Limb (tissue), 2 donors: ENCODE measurements around the gene KIAA1210.
A peak's percentile ranks its signal among the peaks of the same experiment; 100 is the strongest.

Experiments
- DNase-seq, 2 donors: peaks; one replicate each; pipeline ENCODE4 v3.0.0-alpha.2; 2016; ENCODE audit errors: extremely low spot score in 2 of 2

The KIAA1210 gene

DNA sequence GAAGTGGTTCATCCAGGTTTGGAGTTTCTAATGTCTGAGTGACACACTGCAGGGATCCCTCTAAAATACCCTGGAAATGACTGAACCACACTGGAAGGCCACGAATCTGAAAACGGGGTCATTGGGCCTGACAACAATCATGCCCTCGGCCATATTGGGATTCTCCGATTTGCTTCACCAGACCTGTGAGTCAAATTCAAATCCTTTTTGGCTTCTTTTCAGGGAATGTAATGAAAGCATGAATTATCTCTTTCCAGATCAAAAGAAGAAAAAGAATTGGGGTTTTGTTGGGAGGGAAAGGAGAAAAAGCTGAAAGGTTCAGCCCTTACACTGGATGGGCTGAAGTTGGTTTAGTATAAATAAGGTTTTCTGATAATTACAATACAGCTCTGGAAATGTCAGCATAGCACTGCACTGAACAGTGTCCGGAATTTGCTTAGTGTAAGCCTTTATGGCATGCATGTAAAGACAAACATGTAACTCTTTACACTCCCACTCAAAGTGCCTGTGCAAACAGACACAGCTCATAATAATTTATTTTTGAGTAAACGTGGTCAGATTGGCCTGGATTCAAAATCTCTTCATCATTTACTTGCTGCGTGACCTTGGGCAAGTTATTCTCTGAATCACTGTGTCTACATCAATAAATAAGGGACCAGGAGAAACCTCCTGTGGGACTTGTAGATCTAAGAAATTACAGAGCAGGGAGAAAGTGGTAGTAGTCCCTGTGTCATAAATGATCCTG, 33.4 kb downstream of the KIAA1210 start:
- DNase-seq, result no peak

DNA sequence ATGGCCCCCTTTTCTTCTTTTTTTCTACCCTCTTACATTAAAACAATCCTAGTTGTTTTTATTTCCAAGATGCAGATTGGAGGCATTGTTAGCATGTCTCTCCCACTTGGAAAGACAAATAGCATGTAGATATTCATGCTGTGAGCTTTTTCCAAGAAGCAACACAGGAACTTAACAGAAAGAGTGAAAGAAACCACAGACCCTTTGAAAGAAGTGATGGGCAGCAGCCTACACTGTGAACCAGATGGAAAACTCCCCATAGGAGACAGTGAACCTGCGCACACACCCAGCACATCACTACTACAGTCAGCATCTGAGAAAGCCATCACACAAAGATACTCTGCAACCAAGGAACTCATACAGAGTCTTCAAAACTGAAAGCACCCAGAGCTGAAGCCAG, 37.0 kb downstream of the KIAA1210 start:
- DNase-seq, result no peak

GRCh38 chrX:119089619-119090018, 38.0 kb downstream of the KIAA1210 start:
- no peak for DNase-seq

GRCh38 chrX:119087121-119087520, 40.5 kb downstream of the KIAA1210 start:
- no peak for DNase-seq

DNA sequence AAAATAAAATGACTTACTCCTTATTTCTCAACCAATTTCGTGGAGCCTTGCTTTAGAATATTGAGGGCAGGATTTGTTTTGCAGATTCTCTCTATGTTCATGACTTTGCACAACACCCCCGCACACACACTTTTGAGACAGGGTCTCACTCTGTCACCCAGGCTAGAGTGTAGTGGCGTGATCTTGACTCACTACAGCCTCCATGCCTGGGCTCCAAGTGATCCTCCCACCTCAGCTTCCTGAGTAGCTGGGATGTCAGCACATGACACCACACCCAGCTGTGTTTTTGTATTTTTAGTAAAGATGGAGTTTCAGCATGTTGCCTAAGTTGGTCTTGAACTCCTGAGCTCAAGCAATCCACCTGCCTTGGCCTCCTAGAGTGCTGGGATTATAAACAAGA, 42.8 kb downstream of the KIAA1210 start:
- DNase-seq, result no peak

DNA sequence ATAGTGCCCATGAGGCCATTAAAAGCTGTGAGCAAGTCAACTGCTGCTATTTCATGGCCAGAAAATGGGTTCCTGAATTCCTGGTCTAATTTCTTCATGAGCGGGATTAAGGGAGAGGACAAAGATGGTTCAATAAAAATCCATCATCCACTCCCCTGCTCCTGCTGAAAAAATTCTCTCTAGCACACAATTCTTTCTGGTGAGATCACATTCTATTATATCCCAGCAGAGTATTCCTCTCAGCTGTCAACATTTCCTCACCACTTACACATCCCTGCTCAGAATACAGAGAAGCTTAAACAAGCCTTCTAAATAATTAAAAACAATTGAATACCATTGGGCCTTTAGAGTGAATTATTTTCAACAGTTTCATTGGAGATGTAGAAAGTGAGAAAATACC, 45.3 kb downstream of the KIAA1210 start:
- DNase-seq, result no peak

DNA sequence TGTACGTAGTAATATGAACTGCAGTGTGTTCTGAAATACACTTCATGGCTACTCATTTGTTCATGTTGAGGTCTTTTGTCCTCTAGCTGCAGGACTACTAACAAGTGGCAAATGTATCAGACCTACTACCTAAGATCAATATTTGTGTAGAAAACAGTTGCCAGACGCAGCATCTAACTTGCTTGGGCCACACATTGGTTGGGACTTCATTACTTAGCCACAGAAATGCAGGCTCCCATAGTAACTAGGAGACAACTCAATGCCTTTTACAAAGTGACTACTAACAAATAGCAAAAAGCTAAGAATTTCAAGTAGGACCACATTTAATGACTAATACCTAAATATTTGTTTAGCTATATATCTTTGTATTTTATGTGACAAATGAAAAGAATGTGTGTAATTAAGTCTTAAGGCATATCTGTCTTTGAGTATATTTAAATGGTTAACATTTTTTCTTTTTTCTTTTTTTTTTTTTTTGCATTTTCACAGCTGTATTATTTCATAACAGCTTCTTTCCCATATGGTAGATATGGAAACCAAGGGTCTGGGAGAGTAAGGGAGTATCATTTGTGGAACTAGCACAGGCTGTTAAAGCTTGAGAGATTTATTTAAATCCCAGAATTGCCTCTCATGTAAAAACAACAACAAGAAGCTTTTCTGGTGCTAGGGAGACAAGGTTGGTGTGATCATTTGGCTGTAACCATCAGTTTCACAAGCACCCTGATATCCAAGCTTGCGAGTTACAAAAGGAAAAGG, 52.2 kb downstream of the KIAA1210 start:
- DNase-seq, result no peak

DNA sequence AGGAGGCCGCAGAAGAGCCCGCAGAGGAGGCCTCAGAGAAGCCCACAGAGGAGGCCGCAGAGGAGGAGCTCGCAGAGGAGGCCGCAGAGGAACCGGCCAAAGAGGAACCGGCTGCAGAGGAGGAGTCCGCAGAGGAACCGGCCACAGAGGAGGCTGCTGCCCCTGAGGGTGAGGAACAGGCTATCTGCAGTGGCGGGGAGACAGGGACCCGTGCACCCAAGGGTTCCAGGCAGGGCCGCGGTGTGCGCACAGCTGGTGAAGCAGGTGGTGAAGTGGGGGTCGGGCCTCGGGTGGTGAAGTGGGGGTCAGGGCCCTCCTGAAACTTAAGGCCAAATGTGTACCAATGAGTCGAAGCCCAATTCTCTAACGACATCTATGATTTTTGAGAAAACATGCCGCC, 53.7 kb downstream of the KIAA1210 start:
- no peak for DNase-seq

- no peak for DNase-seq
These were observed 54.3 kb downstream of the KIAA1210 start for GRCh38 chrX:119073200-119073905.

- DNase-seq, result no peak
These were observed 54.9 kb downstream of the KIAA1210 start, which contains the start of gene CT47C1 for GRCh38 chrX:119072744-119073143. Gene CT47C1, plus strand, starts transcription at chrX:119072993. Its CDS starts 233 bp downstream, at chrX:119073226.

DNA sequence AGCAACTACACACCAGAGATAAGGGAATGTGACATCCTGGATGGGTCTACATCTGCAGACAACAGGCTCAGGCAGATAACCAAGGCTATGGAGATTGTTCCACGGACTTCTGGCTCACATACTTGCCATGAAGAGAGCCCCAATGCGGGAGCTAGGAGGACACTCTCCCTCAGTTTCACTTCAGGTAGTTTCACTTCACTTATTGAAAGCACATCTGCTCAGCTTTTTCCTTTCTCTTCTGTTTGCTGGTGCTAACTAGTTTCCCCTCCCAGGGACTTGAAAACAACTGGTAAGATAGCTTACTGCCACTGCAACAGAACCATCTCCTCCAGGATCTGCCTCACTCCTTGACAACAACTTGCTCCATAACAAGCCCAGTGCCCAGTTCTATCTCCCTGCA, 56.2 kb downstream of the KIAA1210 start:
- no peak for DNase-seq

- DNase-seq, result no peak
These were observed 57.9 kb downstream of the KIAA1210 start for GRCh38 chrX:119069762-119070161.

DNA sequence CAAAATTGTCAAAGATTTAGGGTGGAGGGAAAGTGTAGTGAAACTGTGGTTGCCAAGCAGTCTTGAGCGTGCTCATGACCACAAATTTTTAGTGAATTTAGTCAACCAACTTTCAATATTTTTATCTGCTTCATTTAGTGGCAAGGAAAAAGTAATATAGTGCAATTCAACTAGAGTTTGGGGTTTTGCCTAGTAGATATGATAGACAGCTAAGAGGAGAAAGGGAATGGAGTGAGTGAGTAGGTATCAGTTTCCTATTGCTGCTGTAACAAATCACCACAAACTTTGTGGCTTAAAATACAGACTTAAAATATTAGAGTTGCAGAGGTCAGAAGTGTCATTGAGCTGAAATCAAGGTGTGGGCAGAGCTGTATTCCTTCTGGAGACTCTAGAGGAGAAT, 58.5 kb downstream of the KIAA1210 start:
- DNase-seq, result no peak

DNA sequence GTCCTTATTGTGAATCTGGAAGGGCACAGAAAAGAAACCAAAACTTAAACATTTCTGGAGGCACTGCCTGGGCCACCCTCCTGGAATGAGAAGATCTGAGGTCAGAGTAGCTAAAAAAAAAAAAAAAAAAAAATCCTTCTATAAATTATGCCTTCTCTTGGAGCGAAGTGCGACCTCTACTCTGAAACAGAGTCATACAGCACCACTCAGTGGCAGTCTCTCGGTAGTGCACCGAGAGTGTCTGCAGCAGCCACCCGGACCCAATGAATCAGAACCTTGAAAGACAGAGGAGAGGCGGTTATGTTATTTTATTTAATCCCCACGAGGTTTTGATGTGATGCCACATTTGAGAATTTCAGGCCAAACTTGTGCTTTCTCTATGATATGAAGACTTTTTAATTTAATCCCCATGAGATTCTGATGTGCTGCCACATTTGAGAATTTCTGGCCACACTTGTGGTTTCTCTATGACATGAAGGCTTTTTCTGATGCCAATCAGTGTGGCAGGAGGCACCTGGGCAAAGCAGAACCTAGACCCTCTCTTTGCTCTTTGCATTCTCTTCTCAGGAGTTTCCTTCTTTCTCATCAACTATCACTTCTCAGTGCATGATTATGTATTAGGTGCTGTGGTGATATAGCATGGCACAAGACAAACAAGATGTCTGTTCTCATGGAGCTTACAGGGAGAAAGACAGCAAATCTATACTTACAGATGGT, 60.4 kb downstream of the KIAA1210 start:
- peak; percentile 42 for DNase-seq

GRCh38 chrX:119063428-119063827, 64.2 kb downstream of the KIAA1210 start:
- DNase-seq, result no peak

GRCh38 chrX:119062750-119063374, 64.8 kb downstream of the KIAA1210 start:
- no peak for DNase-seq

- peak in 1 of 2 donors; percentile 2 for DNase-seq
These were observed 71.9 kb downstream of the KIAA1210 start for GRCh38 chrX:119055687-119056086.

- no peak for DNase-seq
These were observed 81.7 kb downstream of the KIAA1210 start for GRCh38 chrX:119045884-119046283.

GRCh38 chrX:119042996-119043395, 84.6 kb downstream of the KIAA1210 start:
- DNase-seq, result no peak

- DNase-seq, result no peak
These were observed 85.6 kb downstream of the KIAA1210 start for GRCh38 chrX:119042040-119042439.

- no peak for DNase-seq
These were observed 86.4 kb downstream of the KIAA1210 start for GRCh38 chrX:119041175-119041574.
